Measurements from ENCODE around the gene TMEM126A.
"Not testable (repeated sequence)": the region's sequence is repeated elsewhere in the genome, so short reads cannot be mapped to it uniquely, and the experiment has no call there.

TMEM126A gene

DNA sequence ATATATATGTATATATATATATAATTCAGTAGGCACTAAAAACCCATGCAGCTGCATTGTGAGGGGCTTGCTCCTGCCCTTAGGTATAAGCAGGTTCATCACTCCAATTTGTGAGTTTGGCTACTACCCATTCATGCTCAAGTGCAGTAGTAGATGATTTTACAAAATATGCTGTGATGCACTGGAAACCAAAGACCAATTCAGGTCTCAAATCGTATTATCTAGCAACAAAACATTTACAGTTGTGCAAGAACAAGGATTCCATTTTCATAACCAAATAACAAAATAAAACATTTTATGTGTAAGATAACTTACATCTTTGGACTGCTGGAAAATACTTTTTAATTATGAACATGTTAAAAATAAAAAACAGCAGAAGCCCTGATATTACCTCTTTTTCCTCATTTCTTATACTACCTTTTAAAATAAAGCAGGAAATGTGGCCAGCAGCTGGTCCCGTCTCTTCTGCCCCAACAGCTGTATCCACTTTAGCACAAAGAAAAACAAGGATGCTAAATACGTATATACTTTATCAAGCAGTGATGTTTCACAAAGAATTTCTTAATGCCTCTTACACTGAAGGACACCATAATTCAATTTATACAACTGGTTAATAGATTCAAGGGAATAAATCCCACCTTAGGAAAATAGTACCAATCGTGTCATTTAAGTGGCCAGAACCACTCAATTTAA is 14.4 kb downstream of the TMEM126A start:
- DNase-seq, result no peak

DNA sequence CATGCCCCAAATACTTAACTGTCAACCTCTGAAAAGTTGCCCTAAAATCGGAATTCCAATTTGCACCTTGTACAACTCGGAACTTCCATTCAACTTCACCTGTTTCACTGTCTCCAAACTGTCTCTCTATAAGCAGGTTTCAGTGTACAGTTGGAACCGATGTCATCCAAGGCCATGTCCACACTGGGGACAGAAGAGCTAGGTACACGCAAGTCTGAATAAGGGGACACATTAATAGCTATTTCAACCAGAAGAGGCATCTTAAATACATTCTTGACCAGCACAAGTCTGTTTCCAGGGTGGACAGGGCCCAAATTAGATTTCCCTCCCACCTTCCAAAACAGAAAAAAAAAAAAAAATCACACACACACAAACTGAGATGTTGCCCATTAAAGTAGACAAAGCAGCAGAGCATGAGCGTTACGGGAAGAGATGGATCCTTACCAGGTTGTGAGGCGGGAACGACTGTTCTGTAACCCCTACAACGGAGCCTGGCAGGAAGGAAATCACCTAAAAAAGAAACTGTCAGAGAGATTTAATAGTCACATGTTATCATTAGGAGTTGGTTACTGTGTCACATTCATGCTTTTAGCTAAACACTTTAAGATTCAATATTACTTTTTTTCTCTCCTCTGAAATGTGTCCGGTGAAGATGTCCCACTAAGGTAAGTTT is 15.4 kb downstream of the TMEM126A start:
- DNase-seq, result peak; percentile 55

DNA sequence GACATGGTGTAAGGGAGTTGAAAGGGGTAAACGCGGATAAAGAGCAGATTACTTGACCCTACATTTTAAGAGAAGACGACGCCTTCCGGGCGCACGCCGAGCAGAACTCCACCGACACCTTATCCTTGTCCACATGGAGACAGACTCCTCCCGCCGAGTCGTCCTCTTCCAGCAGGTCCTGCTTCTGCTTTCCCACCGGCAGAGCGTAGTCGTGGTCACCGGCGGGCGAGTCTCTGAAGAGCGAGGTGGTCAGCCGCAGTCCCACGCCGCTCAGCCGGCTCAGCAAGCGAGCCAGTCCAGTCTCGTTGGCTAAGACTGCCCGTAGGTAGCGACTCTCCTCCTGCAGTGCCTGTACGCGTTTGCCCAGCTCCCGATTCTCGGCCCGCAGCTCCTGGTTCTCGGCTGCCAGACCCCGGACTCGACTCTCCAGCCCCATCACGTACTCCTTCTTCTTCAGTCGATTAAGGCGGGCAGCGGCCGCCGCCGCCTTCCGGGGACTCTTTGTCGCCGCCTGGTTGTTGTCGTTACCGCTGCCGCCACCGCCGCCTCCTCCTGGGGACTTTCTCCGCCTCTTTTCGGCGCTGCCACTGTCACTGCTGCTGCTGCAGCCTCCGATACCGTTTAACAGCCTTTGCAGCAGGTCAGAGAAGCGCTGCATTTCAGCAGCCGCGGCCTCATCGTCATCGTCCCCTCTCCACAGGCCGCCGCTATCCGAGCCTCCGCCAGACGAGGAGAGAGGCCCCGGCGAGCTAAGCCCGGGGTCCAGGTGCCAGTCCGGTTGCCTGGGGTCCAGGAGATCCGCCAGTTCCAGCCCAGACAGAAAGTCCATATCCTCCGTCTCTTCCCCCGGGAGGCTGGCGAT is 16.2 kb downstream of the TMEM126A start:
- peak; percentile 91 for DNase-seq

DNA sequence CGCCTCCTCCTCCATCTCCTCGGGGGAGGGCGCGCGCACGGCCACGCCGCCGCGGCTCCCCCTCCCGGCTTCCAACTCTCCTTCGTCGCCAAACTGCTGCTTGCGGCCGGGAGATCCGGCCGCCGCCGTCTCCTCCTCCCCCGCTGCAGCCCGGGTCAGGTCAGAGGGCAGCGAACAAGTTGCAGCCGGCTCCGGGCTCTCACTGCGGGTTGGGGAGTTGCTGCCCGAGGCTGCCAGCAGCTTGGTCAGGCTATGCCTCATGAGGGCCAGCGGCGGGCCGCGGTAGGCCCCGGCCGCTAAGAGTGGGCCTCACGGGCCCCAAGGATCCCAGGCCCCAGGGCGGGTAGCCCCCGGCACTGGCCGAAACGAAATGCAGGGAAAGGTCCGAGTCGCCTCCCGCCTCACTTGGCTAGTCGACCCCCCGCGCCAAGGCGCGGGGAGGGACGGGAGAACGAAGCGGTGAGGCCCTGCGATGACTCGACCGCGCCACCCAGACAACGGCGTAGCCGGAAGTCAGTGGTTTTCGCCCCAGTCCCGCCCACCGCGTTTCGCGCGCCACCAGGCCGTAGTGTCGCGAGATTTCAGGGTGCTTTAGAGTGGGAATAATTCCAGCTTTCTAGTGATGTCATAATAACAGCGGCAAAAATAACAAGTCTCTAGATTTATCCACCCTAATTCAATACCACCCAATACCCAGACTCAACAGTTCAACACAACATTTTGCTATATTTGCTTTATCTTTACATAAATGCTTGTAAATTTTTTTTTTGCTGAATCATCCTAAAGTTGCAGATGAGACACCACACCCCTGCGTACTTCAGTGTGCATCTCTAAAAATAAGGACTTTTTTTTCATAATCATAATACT is 17.1 kb downstream of the TMEM126A start, which contains the start of gene CREBZF:
TSS of gene CREBZF (minus strand) at position 515 of the 867 bp plus-strand sequence. CDS start at position 261, 254 bp downstream.
- DNase-seq, result peak; percentile 95

DNA sequence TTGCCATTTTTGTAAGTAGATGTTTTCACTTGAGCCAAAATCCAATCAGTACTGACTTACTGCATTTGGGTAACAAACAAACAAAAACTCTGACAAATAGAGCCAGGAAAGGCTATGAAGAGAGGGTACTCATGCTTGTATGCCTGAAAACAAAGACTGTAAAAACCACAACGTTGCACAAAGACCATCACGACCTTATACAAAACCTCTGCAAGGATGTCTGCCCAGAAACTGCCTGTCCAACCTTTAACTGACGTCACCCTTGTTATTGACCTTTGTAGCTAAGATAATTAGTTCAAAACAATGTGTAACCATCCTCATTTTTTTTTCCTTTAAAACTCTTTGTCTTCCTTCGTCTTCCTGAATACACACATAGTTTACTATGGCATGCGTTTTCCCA is 18.0 kb downstream of the TMEM126A start:
- peak; percentile 35 for DNase-seq

DNA sequence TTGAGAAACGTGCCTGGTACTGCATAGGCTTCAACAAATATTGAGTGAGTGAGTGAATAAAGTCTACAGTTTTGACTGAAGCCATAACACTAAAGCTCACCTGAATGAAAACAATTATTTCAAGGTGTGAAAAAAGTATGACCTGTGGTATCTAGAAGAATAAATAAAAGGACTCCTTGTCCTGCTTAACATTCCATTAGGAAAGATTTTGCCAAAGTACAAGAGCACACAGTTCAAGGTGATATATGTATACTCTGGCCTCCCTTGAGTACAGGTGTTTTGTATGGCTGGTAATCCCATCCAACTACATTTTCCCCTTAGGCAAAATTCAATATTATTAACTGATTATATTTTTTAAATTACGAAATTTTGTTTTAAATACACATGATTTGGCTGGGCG is 18.9 kb downstream of the TMEM126A start:
- no peak for DNase-seq

DNA sequence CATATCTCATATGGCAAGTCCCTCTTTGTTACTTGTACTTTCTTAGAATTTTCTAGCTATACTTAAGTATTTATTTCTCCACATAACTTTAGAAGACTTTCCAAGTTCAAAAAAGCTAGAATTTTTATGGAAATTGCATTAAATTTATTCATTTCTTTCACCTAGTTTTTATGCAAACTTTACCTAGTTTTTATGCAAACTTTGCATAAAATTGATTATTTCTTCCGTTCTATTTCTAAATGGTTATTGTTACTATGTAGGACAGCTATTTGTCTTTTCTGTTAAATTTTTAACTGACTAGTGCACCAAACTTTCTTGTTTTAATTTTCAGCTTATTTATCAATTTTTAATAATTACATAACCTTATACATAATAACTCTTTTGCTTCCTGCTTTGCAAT is 20.4 kb downstream of the TMEM126A start:
- no peak for DNase-seq

DNA sequence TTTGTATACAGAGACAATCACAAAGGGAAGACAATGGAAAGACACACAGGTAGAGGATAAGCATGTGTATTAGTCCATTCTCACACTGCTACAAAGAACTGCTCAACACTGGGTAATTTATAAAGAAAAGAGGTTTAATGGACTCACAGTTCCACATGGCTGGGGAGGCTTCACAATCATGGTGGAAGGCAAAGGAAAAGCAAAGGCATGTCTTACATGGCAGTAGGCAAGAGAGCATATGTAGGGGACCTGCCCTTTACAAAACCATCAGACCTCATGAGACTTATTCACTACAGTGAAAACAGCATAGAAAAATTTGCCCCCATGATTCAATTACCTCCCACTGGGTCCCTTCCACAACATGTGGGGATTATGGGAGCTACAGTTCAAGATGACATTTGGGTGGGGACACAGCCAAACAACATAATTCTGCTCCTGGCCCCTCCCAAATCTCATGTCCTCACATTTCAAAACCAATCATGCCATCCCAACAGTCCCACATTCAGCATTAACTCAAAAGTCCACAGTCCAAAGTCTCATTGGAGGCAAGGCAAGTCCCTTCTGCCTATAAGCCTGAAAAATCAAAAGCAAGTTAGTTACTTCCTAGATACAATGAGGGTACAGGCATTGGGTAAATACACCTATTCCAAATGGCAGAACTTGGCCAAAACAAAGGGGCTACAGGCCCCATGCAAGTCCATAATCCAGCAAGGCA is 23.3 kb downstream of the TMEM126A start:
- not testable (repeated sequence) for DNase-seq

DNA sequence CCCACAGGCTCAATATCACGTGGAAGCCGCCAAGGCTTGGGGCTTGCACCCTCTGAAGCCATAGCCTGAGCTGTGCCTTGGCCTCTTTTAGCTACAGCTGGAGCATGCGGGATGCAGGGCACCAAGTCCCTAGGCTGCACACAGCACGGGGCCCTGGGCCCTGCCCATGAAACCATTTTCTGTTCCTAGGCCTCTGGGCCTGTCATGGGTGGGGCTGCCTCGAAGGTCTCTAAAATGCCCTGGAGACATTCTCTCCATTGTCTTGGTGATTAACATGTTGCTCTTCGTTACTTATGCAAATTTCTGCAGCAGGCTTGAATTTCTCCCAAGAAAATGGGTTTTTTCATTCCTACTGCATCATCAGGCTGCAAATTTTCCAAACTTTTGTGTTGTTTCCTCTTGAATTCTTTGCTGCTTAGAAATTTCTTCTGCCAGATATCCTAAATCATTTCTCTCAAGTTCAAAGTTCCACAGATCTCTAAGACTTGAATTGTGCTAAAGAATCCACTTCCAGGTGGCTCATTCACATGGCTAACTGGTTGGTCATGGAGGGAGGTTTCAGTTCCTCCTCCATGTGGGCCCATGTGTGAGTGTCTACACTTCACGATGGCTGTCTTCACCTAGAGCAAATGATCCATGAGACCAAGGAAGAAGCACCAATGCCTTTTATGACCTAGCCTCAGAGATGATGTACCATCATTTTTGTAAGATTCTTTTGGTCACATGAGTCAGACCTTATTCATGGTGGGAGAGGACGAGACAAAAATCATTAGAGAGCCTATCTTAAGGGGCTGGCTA is 24.5 kb downstream of the TMEM126A start:
- DNase-seq, result no peak

DNA sequence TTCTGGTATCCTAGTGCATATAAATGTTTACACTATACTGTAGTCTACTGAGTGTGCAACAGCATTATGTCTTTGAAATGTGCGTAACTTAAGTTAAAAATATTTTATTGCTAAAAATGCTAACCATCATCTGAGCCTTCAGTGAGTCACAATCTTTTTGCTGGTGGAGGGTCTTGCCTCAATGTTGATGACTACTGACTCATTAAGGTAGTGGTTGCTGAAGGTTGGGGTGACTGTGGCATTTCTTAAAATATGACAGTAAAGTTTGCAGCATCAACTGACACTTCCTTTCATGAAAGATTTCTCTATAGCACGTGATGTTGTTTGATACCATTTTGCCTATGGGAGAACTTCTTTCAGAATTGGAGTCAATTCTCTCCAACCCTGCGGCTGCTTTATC is 25.6 kb downstream of the TMEM126A start:
- DNase-seq, result no peak

DNA sequence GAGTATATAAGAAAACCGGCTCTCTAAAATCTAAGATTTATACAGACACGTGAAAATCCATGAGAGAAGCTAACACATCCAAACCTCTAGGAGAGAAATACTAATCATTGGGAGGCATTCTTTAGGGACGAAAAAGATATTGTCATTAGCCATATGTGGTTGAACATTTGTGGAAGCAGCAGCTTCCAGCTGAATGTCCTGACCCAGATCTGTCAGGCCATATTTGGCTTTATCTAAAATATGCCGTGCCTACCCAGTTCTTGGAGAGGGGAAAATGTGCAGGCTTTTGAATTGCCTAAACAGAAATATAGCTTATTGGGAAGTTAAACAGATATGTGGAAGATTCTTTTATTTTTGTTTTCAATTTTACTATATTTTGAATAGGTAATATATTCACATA is 31.8 kb downstream of the TMEM126A start:
- DNase-seq, result no peak

DNA sequence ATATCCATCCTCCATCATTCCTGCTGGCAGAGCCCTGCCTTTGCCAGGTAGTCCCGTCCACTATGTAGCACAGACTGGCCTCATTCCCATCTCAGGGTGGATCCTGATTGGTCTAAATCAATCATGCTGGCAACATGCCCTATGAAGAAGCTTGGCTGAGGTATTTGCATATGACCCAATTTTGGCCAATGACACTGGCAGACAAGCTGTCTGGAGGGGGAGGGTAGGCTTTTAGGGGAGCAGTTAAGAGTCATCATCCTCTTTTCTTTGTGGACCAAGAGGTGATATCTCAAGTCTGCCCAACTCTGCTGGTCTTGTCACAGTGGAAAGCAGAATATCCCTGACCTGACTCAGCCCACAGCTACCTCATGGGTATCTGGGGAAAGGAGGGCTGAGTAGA is 33.1 kb downstream of the TMEM126A start:
- DNase-seq, result peak; percentile 5

DNA sequence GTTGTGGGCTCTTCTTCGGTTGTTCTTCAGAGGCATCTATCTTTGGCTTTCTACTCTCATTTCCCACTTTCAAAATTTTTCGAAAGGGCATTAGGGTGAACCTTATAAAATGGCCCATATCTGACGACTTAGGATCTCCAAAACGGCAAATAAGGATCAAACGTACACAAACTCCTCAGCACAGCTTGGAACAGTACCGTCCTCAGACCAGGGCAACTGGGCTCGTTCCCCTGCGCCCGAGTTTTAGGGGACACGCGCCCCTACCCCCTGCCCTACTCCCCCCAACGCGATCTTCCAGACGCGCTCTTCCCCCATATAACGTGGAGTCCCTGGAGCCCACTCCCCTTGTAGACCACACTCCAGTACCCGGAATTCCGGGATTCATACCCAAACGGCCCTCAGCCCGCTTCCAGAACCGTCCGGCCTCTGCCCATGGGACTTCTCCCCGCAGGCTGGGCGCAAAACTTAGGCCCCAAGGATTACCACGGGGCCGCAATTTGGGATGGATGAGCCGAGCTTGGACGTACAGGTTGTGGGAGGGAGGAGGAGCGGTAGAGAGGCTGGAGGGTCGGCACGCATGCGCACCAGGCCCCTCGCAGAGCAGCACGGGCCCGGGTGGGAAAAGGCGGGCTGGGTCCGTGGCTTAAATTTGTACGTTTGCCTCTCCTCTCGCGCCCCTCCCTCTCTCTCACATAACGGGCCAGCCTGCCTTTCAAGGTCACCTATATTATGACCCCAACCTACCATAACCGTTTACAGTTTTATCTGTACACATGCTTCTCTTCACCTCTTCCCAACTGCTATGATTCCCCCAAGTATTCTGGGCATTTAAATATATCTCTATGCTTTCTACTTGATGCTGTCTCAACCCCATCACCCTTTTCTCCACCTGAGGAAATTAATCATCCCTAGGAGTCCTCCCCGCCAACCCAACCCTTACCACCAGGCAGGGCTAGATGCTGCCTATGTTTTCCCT is 34.9 kb downstream of the TMEM126A start:
- peak; percentile 63 for DNase-seq

DNA sequence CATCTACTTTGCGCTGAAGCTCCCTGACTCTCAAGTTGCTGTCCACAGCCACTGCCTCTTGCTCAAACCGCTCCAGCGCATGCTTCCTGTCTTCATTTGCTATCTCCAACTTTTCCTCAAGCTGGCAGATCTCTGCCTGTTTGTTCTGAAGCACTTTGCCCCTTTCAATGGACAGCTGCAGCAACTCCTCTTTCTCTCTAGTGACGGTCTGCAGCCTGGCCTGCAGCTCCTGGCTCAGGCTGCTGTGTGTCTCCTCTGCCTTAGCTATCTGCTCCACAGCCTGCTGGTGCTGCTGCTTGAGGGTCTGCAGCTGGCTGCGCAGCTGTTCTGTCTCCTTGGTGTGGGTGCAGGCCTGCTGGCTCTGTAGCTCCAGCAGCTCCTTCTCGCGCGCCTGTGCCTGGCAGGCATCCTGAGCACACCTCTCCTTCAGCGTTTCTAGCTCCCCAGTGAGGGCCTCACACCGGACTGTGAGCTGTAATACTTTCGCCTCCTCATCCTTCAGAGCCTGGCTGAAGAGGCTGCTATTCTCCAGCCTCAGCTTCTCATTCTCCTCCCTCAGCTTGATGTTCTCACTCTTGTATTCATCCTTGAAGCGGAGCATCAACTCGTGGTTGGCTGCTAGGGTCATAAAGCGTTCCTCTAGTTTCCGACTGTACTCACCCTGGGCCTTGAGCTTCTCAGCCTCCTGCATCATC is 37.5 kb downstream of the TMEM126A start:
- DNase-seq, result no peak

DNA sequence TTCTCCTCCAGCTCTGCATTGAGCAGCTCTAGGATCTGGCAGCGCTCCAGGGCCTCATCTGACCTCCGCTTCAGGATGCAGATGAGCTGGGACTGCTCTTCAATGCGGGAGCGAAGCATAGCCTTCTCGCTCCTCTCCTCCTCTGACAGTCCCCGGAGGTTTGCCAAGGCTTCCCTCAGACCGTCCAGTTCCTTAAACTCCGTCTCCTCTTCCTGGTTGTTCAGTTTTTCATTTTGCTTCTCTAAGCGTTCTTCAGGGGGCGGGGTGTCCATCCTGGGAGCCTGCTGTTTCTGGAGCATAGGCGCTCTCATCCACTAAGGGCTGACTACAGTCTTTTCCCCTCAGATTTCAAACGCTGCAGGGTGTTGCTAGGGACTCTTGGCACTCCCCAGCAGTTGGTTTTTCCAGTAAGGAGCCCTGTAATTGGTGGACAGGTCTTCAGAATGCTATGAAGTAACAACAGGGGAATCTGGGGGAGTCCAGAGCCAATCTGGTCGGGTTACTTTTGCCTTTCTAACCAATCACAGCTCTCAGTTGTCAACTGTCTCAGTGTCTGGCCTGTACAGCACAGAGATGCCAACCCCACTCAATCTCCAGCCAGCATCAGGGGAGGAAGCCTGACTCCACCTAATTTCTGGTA is 38.2 kb downstream of the TMEM126A start, which contains the start of gene CCDC89:
TSS of gene CCDC89 (minus strand) at position 376 of the 640 bp plus-strand sequence. CDS start at position 311, 65 bp downstream.
- DNase-seq, result no peak

DNA sequence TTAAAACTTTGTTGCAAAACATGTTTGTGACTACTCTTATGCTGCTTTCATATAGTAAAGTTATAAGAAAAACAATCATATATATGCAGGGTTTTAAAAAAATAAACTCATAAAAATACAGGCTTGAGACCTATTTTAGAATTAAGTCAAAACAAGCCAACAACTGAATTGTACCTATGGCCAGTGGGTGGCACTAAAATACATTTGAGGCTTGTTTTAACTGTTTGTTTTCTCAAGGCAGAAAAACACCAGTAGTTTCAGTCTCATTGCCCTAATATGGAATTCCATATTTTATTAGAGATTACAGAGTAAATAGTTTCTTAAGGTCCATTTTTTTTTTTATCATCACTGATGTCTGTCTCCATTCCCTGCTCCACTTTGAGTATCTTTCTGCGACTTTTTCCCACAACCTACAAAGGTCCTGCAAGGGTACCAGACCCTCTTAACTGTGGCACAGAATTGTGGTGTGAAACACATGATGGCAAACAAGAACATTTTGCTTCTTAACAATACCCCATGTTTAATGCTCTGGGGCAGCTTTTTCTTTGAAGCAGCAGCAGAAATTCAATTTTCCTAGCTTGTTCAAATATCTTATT is 46.7 kb downstream of the TMEM126A start:
- peak; percentile 63 for DNase-seq

DNA sequence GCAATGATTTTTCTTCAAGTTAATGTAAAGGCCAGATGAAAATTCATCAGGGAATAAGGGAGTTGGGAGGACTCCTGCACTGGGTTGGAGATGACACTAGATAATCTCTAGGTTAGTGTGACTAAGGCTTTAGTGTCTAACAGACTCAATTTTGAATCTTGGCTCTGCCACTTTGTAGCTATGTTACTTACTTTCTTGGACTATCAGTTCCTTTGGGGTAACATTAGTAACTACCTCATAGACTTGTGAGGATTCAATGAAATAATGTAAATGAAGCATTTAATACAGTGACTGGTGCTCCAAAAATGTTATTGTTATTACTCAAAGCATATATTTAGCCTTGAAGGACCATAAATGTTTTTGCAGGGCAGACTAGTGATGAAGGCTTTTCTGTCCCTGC is 47.8 kb downstream of the TMEM126A start:
- no peak for DNase-seq

DNA sequence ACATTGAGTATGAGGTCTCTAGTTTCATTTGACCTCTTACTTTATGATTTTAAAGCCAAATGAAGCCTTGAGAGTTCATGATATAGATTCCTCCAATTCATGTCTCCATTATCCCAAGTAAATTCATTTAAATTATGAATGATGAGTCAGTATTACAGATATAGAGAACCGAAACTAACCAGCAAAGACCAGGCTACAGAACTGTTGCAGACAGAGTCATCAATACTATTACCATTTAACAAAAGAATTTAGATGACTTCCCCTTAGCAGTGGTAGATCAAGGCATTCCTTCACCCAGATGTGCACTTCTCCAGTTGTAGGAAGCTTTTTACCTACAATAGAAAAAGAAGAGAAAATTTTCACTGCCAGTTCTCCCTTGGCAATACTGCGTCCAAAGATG is 50.0 kb downstream of the TMEM126A start:
- DNase-seq, result no peak

Measured in CD4-positive, alpha-beta T cell treated with Interleukin-10 for 1 hour (primary cell).